ENCODE results near the gene DNAH2. TPM values are rescaled to one million over a fixed set of nuclear protein-coding genes. Genes with fewer than 3 reads are reported as not detected.

The DNAH2 gene
- total and polyA plus RNA-seq, 9 of the 15 experiments (the other 6 are each of a cell fraction or from before 2014, with no cell fraction given): 0.03 TPM; not detected in 8

DNA sequence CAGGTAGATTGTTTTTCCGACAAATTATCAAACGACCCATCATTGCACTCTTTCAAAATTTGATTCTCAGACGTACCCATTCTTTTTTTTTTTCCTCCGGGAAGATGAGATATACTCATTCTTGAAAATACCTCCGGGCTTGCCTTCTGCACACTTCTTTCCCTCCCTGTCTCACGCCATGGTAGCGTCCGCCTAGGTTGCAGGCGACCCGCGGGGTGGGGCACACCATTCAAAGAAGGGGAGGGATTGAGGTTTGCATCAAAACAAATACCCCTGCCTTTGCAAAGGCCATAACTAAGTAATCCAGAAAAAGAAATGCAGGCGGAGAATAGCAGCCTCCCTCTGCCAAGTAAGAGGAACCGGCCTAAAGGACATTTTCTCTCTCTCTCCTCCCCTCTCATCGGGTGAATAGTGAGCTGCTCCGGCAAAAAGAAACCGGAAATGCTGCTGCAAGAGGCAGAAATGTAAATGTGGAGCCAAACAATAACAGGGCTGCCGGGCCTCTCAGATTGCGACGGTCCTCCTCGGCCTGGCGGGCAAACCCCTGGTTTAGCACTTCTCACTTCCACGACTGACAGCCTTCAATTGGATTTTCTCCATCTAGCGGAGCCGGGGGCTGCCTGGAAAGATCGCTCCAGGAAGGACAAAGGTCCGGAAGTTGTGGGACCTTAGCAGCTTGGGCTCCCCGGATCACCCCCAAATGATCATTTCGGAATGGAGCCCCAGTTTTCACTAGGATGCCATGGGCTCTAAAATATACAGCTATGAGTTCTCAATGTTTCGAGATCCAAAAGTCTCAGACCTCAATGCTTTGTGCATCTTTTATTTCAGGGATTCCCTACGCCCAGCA, 31.1 kb upstream of the DNAH2 start (continued):
- TF ChIP-seq, protein P1, sequence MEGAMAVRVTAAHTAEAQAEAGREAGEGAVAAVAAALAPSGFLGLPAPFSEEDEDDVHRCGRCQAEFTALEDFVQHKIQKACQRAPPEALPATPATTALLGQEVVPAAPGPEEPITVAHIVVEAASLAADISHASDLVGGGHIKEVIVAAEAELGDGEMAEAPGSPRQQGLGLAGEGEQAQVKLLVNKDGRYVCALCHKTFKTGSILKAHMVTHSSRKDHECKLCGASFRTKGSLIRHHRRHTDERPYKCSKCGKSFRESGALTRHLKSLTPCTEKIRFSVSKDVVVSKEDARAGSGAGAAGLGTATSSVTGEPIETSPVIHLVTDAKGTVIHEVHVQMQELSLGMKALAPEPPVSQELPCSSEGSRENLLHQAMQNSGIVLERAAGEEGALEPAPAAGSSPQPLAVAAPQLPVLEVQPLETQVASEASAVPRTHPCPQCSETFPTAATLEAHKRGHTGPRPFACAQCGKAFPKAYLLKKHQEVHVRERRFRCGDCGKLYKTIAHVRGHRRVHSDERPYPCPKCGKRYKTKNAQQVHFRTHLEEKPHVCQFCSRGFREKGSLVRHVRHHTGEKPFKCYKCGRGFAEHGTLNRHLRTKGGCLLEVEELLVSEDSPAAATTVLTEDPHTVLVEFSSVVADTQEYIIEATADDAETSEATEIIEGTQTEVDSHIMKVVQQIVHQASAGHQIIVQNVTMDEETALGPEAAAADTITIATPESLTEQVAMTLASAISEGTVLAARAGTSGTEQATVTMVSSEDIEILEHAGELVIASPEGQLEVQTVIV (CRISPR knock-in tag; IDR thresholded peaks at IDR 0.05; ENCODE audit: borderline replicate concordance): 0 out of 2 replicates have a peak, but pooled peaks have one; percentile 4
- peak; percentile 56 for TF ChIP-seq PHF8 (IDR thresholded peaks at IDR 0.05; ENCODE audit: borderline replicate concordance, low read length)
- no peak for TF ChIP-seq TEAD2 (tag; IDR thresholded peaks at IDR 0.05)
- TF ChIP-seq POLR2H (tag; IDR thresholded peaks at IDR 0.05; ENCODE audit: low read depth): peak; percentile 78; the same call in 1 of the 2 replicates
- TF ChIP-seq GTF2E2 (tag; IDR thresholded peaks at IDR 0.05): peak; percentile 70; the same call in 1 of the 2 replicates
- TF ChIP-seq ZNF75A (CRISPR knock-in tag; IDR thresholded peaks at IDR 0.05): no peak
- TF ChIP-seq, protein P2, sequence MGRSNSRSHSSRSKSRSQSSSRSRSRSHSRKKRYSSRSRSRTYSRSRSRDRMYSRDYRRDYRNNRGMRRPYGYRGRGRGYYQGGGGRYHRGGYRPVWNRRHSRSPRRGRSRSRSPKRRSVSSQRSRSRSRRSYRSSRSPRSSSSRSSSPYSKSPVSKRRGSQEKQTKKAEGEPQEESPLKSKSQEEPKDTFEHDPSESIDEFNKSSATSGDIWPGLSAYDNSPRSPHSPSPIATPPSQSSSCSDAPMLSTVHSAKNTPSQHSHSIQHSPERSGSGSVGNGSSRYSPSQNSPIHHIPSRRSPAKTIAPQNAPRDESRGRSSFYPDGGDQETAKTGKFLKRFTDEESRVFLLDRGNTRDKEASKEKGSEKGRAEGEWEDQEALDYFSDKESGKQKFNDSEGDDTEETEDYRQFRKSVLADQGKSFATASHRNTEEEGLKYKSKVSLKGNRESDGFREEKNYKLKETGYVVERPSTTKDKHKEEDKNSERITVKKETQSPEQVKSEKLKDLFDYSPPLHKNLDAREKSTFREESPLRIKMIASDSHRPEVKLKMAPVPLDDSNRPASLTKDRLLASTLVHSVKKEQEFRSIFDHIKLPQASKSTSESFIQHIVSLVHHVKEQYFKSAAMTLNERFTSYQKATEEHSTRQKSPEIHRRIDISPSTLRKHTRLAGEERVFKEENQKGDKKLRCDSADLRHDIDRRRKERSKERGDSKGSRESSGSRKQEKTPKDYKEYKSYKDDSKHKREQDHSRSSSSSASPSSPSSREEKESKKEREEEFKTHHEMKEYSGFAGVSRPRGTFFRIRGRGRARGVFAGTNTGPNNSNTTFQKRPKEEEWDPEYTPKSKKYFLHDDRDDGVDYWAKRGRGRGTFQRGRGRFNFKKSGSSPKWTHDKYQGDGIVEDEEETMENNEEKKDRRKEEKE (IDR thresholded peaks at IDR 0.05; ENCODE audit: borderline replicate concordance in 1 of 2, control insufficient read depth in 1 of 2, low read depth in 2 of 2, low read length in 1 of 2): peak in 1 of 2 experiments; percentile 95; a peak in 2 of 4 replicates
- TF ChIP-seq, protein P3, sequence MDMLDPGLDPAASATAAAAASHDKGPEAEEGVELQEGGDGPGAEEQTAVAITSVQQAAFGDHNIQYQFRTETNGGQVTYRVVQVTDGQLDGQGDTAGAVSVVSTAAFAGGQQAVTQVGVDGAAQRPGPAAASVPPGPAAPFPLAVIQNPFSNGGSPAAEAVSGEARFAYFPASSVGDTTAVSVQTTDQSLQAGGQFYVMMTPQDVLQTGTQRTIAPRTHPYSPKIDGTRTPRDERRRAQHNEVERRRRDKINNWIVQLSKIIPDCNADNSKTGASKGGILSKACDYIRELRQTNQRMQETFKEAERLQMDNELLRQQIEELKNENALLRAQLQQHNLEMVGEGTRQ (CRISPR knock-in tag; IDR thresholded peaks at IDR 0.05): no peak
- TF ChIP-seq RBM22 (IDR thresholded peaks at IDR 0.05; ENCODE audit: low read depth, low read length, poor library complexity, severe bottlenecking): peak; percentile 11
- TF ChIP-seq, protein P4, sequence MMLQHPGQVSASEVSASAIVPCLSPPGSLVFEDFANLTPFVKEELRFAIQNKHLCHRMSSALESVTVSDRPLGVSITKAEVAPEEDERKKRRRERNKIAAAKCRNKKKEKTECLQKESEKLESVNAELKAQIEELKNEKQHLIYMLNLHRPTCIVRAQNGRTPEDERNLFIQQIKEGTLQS (IDR thresholded peaks at IDR 0.05): peak; percentile 53
- TF ChIP-seq, protein P4 (CRISPR knock-in tag; conservative IDR thresholded peaks at IDR 0.05): no peak
- no peak for TF ChIP-seq PYGO2 (tag; IDR thresholded peaks at IDR 0.05)
- no peak for TF ChIP-seq RBM17 (IDR thresholded peaks at IDR 0.05; ENCODE audit: borderline replicate concordance, low read depth, low read length)
- peak; percentile 82 for TF ChIP-seq TAF1 (IDR thresholded peaks at IDR 0.05; ENCODE audit: control insufficient read depth, extremely low read depth, insufficient read depth, low read length, severe bottlenecking)
- 0 out of 2 replicates have a peak, but pooled peaks have one; percentile 62 for TF ChIP-seq NR1H2 (CRISPR knock-in tag; IDR thresholded peaks at IDR 0.05)
- TF ChIP-seq RB1 (IDR thresholded peaks at IDR 0.05; ENCODE audit: low read depth): 0 out of 2 replicates have a peak, but pooled peaks have one; percentile 10
- 0 out of 2 replicates have a peak, but pooled peaks have one; percentile 25 for TF ChIP-seq SIN3B (IDR thresholded peaks at IDR 0.05; ENCODE audit: low read depth)
- peak; percentile 16; the same call in 1 of the 2 replicates for TF ChIP-seq FOXJ2 (tag; IDR thresholded peaks at IDR 0.05)

Data from K562 (cell line).